ENCODE results near the gene B4GALT1.

B4GALT1 gene

DNA sequence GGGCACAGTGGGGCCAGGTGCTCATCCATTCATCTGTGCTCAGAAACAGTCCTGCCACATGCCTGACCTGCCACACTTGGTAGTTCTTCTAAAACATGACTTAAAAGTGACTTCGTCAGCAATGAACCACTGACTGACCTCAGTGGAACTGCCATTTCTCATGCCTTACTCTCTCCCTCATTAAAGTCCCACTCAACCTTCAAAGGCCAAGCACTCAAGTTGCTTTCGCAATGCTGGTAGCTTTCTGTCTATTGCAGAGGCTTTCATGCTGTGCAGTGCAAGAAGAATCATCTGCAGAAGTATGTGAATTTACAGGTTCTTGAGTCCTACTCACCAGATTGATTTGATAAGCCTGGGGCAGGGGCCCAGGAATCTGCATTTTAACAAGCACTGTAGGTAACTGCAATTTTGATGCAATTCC is 23.9 kb downstream of the B4GALT1 start:
- Histone ChIP-seq H3K36me3 (no peaks in the 10 kb centered on the region), H3K27ac (no peak overlapping the region)
- DNase-seq, result no peak

GRCh38 chr9:33142535-33142934 is 24.6 kb downstream of the B4GALT1 start:
- no peak for TF ChIP-seq CTCF (IDR thresholded peaks at IDR 0.05; ENCODE audit: low read depth, low read length)
- no peak overlapping the region for H3K27ac ChIP-seq
- H3K36me3 ChIP-seq, result no peaks in the 10 kb centered on the region
- H3K9me3 ChIP-seq (ENCODE audit: severe bottlenecking), result no peaks in the 10 kb centered on the region
- no peak for DNase-seq
- no peak overlapping the region for H3K4me3 ChIP-seq (ENCODE audit: low read depth, low read length)
- H3K27me3 ChIP-seq (ENCODE audit: insufficient read depth, low read depth, severe bottlenecking), result no peaks in the 10 kb centered on the region

More for the DNA sequence above, 23.9 kb downstream of the B4GALT1 start:
- no peaks in the 10 kb centered on the region for H3K27me3 ChIP-seq (ENCODE audit: insufficient read depth, low read depth, severe bottlenecking)
- no peak for TF ChIP-seq CTCF (IDR thresholded peaks at IDR 0.05; ENCODE audit: low read depth, low read length)
- H3K9me3 ChIP-seq (ENCODE audit: severe bottlenecking), result no peaks in the 10 kb centered on the region
- H3K4me3 ChIP-seq (ENCODE audit: low read depth, low read length), result no peak overlapping the region

DNA sequence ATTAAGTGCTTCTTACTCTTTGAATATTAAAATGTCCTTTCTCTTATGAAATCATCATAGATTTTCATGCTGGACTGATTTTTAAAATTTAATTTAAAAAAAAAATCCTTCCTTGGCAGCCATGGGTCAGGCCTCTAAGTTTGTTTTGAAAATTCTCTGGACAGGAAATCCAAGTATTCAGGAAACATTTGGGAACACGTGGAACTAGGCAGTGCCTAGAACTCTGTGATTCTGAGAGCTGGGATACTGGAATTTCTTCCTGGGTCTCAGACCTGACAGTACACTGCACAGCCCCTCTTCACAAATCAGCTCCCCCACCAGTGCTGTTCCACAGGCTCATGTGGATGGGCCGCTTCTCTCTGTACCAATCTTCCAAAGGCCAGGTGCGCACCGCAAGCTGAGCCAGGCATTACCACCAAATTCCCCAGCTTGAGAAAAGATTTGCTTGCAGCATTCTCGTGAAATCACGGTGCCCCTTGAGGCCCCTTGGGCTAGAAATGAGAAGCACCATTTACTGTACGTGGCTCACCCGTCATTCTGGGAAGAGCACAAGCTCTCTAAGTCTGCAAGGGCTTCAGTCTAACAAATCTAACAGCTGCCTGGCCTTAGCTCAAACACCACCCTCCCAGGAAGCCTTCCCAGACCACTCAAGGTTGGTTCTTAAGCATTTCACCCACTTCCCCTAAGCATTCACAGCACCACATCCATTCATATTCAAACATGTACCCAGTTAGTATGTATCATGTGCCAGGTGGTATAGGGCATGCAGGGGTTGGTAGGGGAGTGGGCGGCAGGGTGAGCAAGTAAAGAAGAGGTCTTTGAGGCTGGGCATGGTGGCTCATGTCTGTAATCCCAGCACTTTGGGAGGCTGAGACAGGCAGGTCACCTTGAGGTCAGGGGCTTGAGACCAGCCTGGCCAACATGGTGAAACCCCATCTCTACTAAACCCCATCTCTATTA is 26.5 kb downstream of the B4GALT1 start:
- TF ChIP-seq CTCF (IDR thresholded peaks at IDR 0.05; ENCODE audit: low read depth, low read length), result no peak
- no peak for DNase-seq
- Histone ChIP-seq H3K9me3 (ENCODE audit: severe bottlenecking) (no peaks in the 10 kb centered on the region), H3K27me3 (ENCODE audit: insufficient read depth, low read depth, severe bottlenecking) (no peaks in the 10 kb centered on the region), H3K4me3 (ENCODE audit: low read depth, low read length) (no peak overlapping the region), H3K36me3 (no peaks in the 10 kb centered on the region), H3K27ac (peak overlapping the region; percentile 6)

DNA sequence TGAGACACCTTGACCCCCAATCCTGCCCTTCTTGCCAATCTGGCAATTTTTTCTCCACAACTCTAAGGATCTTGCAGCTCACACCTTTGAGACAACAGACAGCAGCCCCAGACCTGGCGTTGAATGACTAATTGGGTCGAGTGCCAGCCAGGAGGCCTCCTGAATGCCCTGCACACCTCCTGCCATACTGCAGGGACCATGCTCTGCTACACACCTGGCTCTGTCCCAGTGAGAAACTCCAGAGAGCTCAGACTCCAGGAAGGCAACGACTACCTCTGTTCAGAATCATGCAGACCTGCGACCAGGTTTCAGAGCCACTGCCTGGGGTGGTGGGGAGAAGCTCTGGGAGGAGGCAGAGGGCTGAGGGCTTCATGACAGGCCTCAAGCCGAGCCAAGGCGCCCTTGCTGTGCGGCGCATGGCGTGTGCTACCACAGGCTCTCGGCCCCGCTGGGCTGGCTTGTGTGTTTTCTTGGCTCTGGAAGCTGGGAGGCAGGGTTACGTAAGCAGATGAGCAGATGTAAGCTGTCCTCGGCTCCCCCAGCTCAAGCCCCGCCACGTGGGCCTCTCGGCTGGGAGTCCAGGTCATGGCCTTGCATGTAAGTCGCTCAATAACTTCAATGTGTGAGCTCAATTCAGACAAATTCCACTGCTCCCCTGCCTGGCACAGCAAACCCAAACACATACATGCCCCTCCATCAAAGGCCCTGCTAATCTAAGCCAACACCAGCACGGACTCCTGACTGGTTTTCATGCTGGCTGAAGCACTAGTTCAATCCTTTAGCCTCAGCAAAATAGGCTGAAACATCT is 27.5 kb downstream of the B4GALT1 start:
- H3K9me3 ChIP-seq (ENCODE audit: severe bottlenecking), result no peaks in the 10 kb centered on the region
- peak; percentile 94 for DNase-seq
- peak overlapping the region; percentile 58 for H3K27ac ChIP-seq
- H3K4me3 ChIP-seq (ENCODE audit: low read depth, low read length), result no peak overlapping the region
- H3K36me3 ChIP-seq, result no peaks in the 10 kb centered on the region
- H3K27me3 ChIP-seq (ENCODE audit: insufficient read depth, low read depth, severe bottlenecking), result no peaks in the 10 kb centered on the region
- no peak for TF ChIP-seq CTCF (IDR thresholded peaks at IDR 0.05; ENCODE audit: low read depth, low read length)

DNA sequence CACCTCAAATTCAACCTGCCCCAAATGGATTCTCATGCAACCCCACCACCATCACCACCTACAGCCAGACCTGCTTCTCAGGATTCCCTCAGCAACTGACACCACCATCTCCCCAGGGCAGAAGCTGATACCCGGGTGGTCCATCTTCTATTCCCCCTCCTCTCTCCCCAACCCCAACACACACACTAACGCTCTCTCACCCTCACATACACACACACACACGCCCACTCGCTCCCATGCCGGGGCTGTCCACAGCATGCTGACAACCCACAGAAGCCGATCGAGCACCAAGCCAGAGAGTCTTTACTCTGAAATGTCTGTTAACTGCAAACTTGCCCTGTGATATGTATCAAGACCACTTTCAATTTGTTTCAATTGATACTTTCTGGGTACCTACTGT is 28.4 kb downstream of the B4GALT1 start:
- Histone ChIP-seq H3K27me3 (ENCODE audit: insufficient read depth, low read depth, severe bottlenecking) (no peaks in the 10 kb centered on the region), H3K9me3 (ENCODE audit: severe bottlenecking) (no peaks in the 10 kb centered on the region), H3K36me3 (no peaks in the 10 kb centered on the region), H3K4me3 (ENCODE audit: low read depth, low read length) (no peak overlapping the region), H3K27ac (no peak overlapping the region)
- no peak for DNase-seq
- no peak for TF ChIP-seq CTCF (IDR thresholded peaks at IDR 0.05; ENCODE audit: low read depth, low read length)
